DMS114 treated with DMSO at 0.1 percent for 48 hours (cell line): Measurements from ENCODE around the gene FAM107B.

Source experiments
- DNase-seq: peaks from one replicate; lab custom pipeline; 2025; ENCODE audit not compliant: unreplicated experiment; lab: John Stamatoyannopoulos, UW

The FAM107B gene

GRCh38 chr10:14518149-14518548 lies 256.5 kb downstream of the FAM107B start:
- DNase-seq: no peak

GRCh38 chr10:14513123-14513522 lies 261.6 kb downstream of the FAM107B start:
- DNase-seq: no peak

GRCh38 chr10:14510346-14510745 lies 264.4 kb downstream of the FAM107B start:
- DNase-seq: no peak

GRCh38 chr10:14508725-14509124 lies 266.0 kb downstream of the FAM107B start:
- DNase-seq: no peak

GRCh38 chr10:14507781-14508180 lies 266.9 kb downstream of the FAM107B start:
- DNase-seq: no peak

GRCh38 chr10:14507176-14507575 lies 267.5 kb downstream of the FAM107B start:
- DNase-seq: no peak

GRCh38 chr10:14502431-14502830 lies 272.3 kb downstream of the FAM107B start:
- DNase-seq: no peak

- no peak for DNase-seq
Observed at GRCh38 chr10:14500172-14500765, 274.4 kb downstream of the FAM107B start.

GRCh38 chr10:14499601-14499904 lies 275.1 kb downstream of the FAM107B start:
- DNase-seq: no peak

GRCh38 chr10:14498326-14498725 lies 276.4 kb downstream of the FAM107B start:
- DNase-seq: no peak

- no peak for DNase-seq
Observed at GRCh38 chr10:14491811-14492210, 282.9 kb downstream of the FAM107B start.

GRCh38 chr10:14489522-14490177 lies 285.0 kb downstream of the FAM107B start:
- no peak for DNase-seq

- DNase-seq: no peak
Observed at GRCh38 chr10:14487488-14487883, 287.2 kb downstream of the FAM107B start.

- no peak for DNase-seq
Observed at GRCh38 chr10:14486777-14487487, 287.8 kb downstream of the FAM107B start.

GRCh38 chr10:14485986-14486385 lies 288.7 kb downstream of the FAM107B start:
- no peak for DNase-seq

- no peak for DNase-seq
Observed at GRCh38 chr10:14483417-14483816, 291.3 kb downstream of the FAM107B start.

GRCh38 chr10:14481752-14482151 lies 292.9 kb downstream of the FAM107B start:
- no peak for DNase-seq

- DNase-seq: no peak
Observed at GRCh38 chr10:14481014-14481413, 293.7 kb downstream of the FAM107B start.

- no peak for DNase-seq
Observed at GRCh38 chr10:14478604-14479003, 296.1 kb downstream of the FAM107B start.

GRCh38 chr10:14478201-14478600 lies 296.5 kb downstream of the FAM107B start:
- no peak for DNase-seq

- DNase-seq: no peak
Observed at GRCh38 chr10:14477408-14477710, 297.3 kb downstream of the FAM107B start.

GRCh38 chr10:14476641-14477407 lies 297.9 kb downstream of the FAM107B start:
- DNase-seq: no peak
